Bronchus fibroblast of lung (primary cell): ENCODE results near the gene TUBGCP5. TPM values are rescaled to one million over a fixed set of nuclear protein-coding genes. Genes with fewer than 3 reads are reported as not detected.

ENCODE experiments used
- total RNA-seq: library from RNA; depleted of rRNA; stranded (reverse); fragments of >200 nt; gene quantifications from 2 replicates; pipeline ENCODE4 v1.2.3, GENCODE V29; 2015

Gene TUBGCP5
- 10.8 and 11.9 TPM in 2 replicates for total RNA-seq

DNA sequence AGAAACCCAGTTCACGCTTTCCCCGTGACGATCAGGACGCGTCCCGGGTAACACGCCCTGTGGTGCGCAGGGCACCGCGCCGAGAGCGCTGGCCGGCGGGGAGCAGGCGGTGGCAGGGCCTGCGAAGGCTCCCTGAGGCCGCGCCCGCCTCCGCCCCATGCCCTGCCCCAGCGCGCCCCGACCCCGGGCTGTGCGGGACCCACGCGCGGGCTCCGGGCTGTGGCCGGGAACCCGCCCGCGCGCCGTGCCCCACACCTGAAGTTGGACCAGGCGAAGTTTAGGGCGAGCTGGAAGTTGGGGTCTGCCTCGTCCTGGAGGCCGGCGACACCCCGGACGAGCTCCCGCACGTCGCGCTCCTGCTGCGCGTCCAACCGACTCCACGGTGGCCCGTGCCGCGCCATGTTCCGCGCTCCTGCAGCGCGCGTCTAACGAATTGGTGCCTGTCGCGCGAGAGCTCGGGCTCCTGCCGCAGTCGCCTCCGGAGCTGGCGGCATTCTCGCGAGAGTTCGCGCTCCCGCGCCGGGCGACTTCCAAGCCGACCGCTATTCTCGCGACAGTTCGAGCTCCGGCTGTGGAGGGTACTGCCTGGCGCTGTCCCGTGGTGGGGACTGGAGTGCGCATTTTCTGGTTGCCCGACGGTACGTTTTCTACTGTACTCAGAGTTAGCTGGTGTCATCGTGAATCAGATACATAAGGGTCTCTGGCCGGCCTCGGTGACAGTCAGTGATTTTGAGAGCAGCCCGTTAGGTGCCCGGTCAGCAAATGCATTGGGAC, at the start of gene TUBGCP5:
TSS of gene TUBGCP5 (minus strand) at position 427 of the 774 bp plus-strand sequence. CDS start at position 401, 26 bp downstream.

GRCh38 chr15:22980189-22981050, 58.9 kb downstream of the TUBGCP5 start, which contains the start of gene CYFIP1:
Gene CYFIP1, minus strand, starts transcription at chr15:22980368. Its CDS starts 33,083 bp downstream, at chr15:22947285.

Other genes with a start within 250 kb of the TUBGCP5 start
- 62.2 and 71.8 TPM in 2 replicates for gene NIPA2, start 200.9 kb downstream of the TUBGCP5 start, total RNA-seq
- gene CYFIP1, start 59.2 kb downstream of the TUBGCP5 start, total RNA-seq: 61.2 and 71.1 TPM in 2 replicates
- gene GOLGA6L1, start 97.3 kb upstream of the TUBGCP5 start, total RNA-seq: not detected in 2 replicates